ENCODE results near the gene TMEM255B.

Gene TMEM255B

GRCh38 chr13:113775451-113776145 is 16.6 kb downstream of the TMEM255B start:
- no peaks in the 10 kb centered on the region for H4K20me1 ChIP-seq (ENCODE audit: insufficient read depth, low read length, poor library complexity, severe bottlenecking)
- H3K4me1 ChIP-seq (ENCODE audit: insufficient read depth, low read length, poor library complexity, severe bottlenecking) = peaks cover 6% of the 10 kb centered on the region

DNA sequence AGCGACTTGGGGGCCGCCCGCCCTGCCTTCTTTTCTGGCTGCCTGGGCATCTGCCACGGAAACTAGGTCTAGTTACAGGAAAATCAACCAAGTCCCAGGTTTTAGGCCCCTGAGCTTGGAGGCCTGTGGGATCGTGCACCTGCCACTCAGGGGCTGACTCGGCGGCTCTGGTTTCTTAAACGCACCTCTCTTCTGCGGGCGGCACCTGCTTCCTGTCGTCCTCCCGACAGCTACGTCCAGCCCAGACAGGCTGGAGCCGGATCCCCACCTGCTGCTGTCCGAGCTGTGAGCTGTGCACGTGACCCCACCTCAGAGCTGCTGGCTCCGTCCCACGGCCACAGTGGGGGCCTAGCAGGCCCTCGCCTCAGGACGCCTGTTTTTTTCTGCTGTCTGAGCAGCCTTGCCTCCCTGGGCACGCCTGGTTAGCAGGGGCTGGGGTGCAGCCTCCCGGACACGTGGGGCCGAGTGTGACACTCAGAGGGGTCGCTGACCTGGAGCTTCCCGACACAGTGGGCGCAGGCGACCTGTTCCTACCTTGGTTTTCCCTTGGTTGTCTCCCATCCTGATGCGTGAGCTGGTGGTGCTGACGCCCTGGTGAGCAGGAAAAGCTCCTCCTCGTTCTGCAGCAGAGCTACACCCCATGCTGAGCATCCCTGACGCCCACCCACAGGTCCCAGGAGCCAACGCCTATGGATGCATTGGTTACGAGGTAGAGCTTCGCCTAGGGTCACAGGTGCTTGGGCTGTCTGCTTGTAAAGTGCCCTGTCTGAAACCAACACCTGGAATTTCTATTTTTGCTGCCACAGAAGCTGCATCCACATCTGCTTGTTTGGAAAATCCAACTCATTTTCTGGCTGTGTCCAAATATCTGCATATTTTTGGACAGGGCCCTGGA is 17.5 kb downstream of the TMEM255B start:
- H3K4me2 ChIP-seq (ENCODE audit: low read depth, low read length, poor library complexity, severe bottlenecking) = no peak overlapping the region
- peaks cover 6% of the 10 kb centered on the region for H3K4me1 ChIP-seq (ENCODE audit: insufficient read depth, low read length, poor library complexity, severe bottlenecking)
- no peaks in the 10 kb centered on the region for H4K20me1 ChIP-seq (ENCODE audit: insufficient read depth, low read length, poor library complexity, severe bottlenecking)
- no peak overlapping the region for H3K4me3 ChIP-seq (ENCODE audit: low read length, poor library complexity, severe bottlenecking)
- no peak overlapping the region for H3K9ac ChIP-seq (ENCODE audit: low read depth, low read length, poor library complexity, severe bottlenecking)
- no peaks in the 10 kb centered on the region for H3K79me2 ChIP-seq (ENCODE audit: insufficient read depth, low read length)
- H3K9me2 ChIP-seq (replicated peaks; ENCODE audit: low read depth, low read length) = no peaks in the 10 kb centered on the region
- H3K9me3 ChIP-seq (ENCODE audit: insufficient read depth, low read depth, low read length) = no peaks in the 10 kb centered on the region; the same call in 1 of the 2 replicates
- no peaks in the 10 kb centered on the region for H3K27me3 ChIP-seq (ENCODE audit: insufficient read depth, low read length, poor library complexity, severe bottlenecking)
- TF ChIP-seq, protein P1, sequence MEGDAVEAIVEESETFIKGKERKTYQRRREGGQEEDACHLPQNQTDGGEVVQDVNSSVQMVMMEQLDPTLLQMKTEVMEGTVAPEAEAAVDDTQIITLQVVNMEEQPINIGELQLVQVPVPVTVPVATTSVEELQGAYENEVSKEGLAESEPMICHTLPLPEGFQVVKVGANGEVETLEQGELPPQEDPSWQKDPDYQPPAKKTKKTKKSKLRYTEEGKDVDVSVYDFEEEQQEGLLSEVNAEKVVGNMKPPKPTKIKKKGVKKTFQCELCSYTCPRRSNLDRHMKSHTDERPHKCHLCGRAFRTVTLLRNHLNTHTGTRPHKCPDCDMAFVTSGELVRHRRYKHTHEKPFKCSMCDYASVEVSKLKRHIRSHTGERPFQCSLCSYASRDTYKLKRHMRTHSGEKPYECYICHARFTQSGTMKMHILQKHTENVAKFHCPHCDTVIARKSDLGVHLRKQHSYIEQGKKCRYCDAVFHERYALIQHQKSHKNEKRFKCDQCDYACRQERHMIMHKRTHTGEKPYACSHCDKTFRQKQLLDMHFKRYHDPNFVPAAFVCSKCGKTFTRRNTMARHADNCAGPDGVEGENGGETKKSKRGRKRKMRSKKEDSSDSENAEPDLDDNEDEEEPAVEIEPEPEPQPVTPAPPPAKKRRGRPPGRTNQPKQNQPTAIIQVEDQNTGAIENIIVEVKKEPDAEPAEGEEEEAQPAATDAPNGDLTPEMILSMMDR (conservative IDR thresholded peaks at IDR 0.05; ENCODE audit: low read length) = no peak
- no peak for TF ChIP-seq EZH2phosphoT487 (IDR thresholded peaks at IDR 0.05; ENCODE audit: borderline replicate concordance)
- no peaks in the 10 kb centered on the region for H3K36me3 ChIP-seq (ENCODE audit: insufficient read depth, low read length)
- no peak overlapping the region for H2AFZ ChIP-seq (ENCODE audit: low read length)
- H3F3A ChIP-seq (ENCODE audit: low read depth) = no peaks in the 10 kb centered on the region

More at GRCh38 chr13:113775451-113776145, 16.6 kb downstream of the TMEM255B start:
- no peaks in the 10 kb centered on the region; the same call in 1 of the 2 replicates for H3K9me3 ChIP-seq (ENCODE audit: insufficient read depth, low read depth, low read length)
- TF ChIP-seq EZH2phosphoT487 (IDR thresholded peaks at IDR 0.05; ENCODE audit: borderline replicate concordance) = no peak
- TF ChIP-seq, protein P1 (conservative IDR thresholded peaks at IDR 0.05; ENCODE audit: low read length) = no peak
- no peaks in the 10 kb centered on the region for H3K27me3 ChIP-seq (ENCODE audit: insufficient read depth, low read length, poor library complexity, severe bottlenecking)
- no peak overlapping the region for H3K4me3 ChIP-seq (ENCODE audit: low read length, poor library complexity, severe bottlenecking)
- no peak overlapping the region for H3K9ac ChIP-seq (ENCODE audit: low read depth, low read length, poor library complexity, severe bottlenecking)
- no peak overlapping the region for H3K4me2 ChIP-seq (ENCODE audit: low read depth, low read length, poor library complexity, severe bottlenecking)
- no peak overlapping the region for H2AFZ ChIP-seq (ENCODE audit: low read length)
- H3K36me3 ChIP-seq (ENCODE audit: insufficient read depth, low read length) = no peaks in the 10 kb centered on the region
- no peaks in the 10 kb centered on the region for H3K79me2 ChIP-seq (ENCODE audit: insufficient read depth, low read length)
- no peaks in the 10 kb centered on the region for H3F3A ChIP-seq (ENCODE audit: low read depth)
- H3K9me2 ChIP-seq (replicated peaks; ENCODE audit: low read depth, low read length) = no peaks in the 10 kb centered on the region

DNA sequence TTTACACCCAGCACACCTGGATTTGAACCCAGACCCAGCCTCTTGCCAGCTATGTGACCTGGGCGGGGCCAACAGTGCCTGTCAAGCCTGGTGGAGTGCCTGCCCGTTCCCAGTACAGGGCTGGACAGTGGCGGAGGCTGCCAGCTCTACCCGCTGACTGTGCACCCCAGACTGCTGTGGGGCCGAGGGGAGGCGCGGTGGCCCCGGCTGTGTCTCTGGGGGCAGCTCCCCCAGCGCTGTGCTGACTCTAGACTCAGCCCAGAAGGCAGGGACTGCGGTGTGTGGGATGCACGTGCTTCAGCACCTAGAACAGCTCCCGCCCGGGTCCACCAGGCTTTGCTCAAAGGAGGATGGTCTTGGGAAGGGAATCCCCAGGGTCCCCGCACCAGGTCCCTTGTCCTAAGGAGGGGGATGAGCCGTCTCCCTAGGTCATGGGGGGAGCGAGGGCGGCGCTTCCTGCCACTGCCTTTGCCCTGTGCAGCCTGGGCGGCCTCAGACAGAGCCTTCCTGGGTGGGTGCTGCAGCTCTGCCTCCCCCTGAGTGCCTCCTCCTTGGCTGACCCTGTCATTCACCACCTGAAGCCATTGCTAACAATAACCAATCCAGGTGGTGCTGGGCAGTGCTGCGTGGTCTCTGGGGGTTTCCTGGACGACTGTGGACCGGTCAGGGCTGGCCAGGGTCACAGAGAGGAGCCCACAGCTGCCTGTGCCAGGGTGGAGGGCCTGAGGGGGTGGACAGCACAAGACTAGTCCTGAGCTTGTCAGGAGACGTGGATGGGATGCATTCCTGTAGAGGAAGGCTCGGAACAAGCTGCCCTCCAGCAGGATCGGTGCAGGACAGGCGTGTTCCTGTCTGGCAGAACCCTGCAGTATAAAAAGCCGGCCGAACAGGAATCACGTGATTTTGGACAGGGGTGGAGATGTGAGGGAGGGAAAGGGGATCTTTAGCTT is 18.6 kb downstream of the TMEM255B start:
- no peaks in the 10 kb centered on the region for H3K9me2 ChIP-seq (replicated peaks; ENCODE audit: low read depth, low read length)
- TF ChIP-seq EZH2phosphoT487 (IDR thresholded peaks at IDR 0.05; ENCODE audit: borderline replicate concordance) = no peak
- TF ChIP-seq, protein P1 (conservative IDR thresholded peaks at IDR 0.05; ENCODE audit: low read length) = no peak
- no peak overlapping the region for H3K9ac ChIP-seq (ENCODE audit: low read depth, low read length, poor library complexity, severe bottlenecking)
- no peak overlapping the region for H2AFZ ChIP-seq (ENCODE audit: low read length)
- no peak overlapping the region for H3K4me2 ChIP-seq (ENCODE audit: low read depth, low read length, poor library complexity, severe bottlenecking)
- no peaks in the 10 kb centered on the region for H4K20me1 ChIP-seq (ENCODE audit: insufficient read depth, low read length, poor library complexity, severe bottlenecking)
- H3K36me3 ChIP-seq (ENCODE audit: insufficient read depth, low read length) = no peaks in the 10 kb centered on the region
- no peaks in the 10 kb centered on the region for H3K79me2 ChIP-seq (ENCODE audit: insufficient read depth, low read length)
- H3F3A ChIP-seq (ENCODE audit: low read depth) = no peaks in the 10 kb centered on the region
- H3K4me3 ChIP-seq (ENCODE audit: low read length, poor library complexity, severe bottlenecking) = no peak overlapping the region
- H3K27me3 ChIP-seq (ENCODE audit: insufficient read depth, low read length, poor library complexity, severe bottlenecking) = no peaks in the 10 kb centered on the region
- H3K9me3 ChIP-seq (ENCODE audit: insufficient read depth, low read depth, low read length) = no peaks in the 10 kb centered on the region; the same call in 1 of the 2 replicates
- H3K4me1 ChIP-seq (ENCODE audit: insufficient read depth, low read length, poor library complexity, severe bottlenecking) = peaks cover under 1% of the 10 kb centered on the region
